IPS-20b (cell line): ENCODE results near the gene CHRNG.
A peak's percentile ranks its signal among the peaks of the same experiment; 100 is the strongest.
"Not testable (repeated sequence)": the region's sequence is repeated elsewhere in the genome, so short reads cannot be mapped to it uniquely, and the experiment has no call there.

Source experiments
- H3K27ac ChIP-seq: one replicate; pipeline ENCODE4 v1.5.1; 2013; ENCODE audit warnings: low read length
- H3K27me3 ChIP-seq: 2 replicates; pipeline ENCODE4 v1.6.1; 2013; ENCODE audit warnings: mild to moderate bottlenecking, low read length, inconsistent platforms; ENCODE audit not compliant: insufficient read depth
- H3K36me3 ChIP-seq: 2 replicates; pipeline ENCODE4 v1.6.1; 2013; ENCODE audit warnings: low read depth, mild to moderate bottlenecking, inconsistent platforms, low read length, moderate library complexity; ENCODE audit not compliant: insufficient read depth
- H3K4me1 ChIP-seq: 2 replicates; pipeline ENCODE4 v1.6.1; 2013; ENCODE audit warnings: mild to moderate bottlenecking, control low read depth, inconsistent platforms, low read length, moderate library complexity; ENCODE audit not compliant: insufficient read depth
- H3K4me3 ChIP-seq: 2 replicates; pipeline ENCODE4 v1.5.1; 2013; ENCODE audit warnings: mild to moderate bottlenecking, low read length, inconsistent platforms
- H3K9ac ChIP-seq: 2 replicates; pipeline ENCODE4 v1.6.1; 2013; ENCODE audit warnings: low read depth, mild to moderate bottlenecking, inconsistent platforms, low read length, moderate library complexity
- H3K9me3 ChIP-seq: 2 replicates; pipeline ENCODE4 v1.6.1; 2013; ENCODE audit warnings: mild to moderate bottlenecking, low read depth, low read length, inconsistent platforms; ENCODE audit not compliant: insufficient read depth

The CHRNG gene

DNA sequence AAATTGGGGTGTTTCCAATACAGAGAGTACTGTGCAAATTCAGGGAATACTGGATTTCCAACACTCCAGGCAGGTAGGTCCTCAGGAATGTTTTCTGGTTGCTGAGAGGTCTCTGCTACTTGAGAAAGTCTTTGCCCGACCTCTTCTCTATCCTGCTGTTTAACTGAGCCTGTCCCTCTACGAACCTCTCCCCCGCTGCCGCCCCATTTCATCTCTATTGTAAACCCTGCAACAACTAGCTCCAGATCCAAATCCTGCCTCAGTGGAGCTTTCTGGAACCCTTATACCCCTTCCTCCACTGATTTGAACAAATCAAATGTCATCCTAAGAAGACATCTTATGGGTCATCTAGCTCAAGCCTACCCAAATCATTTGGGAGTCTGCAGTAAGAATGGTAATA is 12.3 kb downstream of the CHRNG start:
- peak overlapping the region; percentile 89 for H3K4me3 ChIP-seq
- H3K4me1 ChIP-seq = peaks cover 7% of the 10 kb centered on the region
- no peaks in the 10 kb centered on the region for H3K27me3 ChIP-seq
- H3K36me3 ChIP-seq = peaks cover 37% of the 10 kb centered on the region
- peak overlapping the region; percentile 95; the same call in 1 of the 2 replicates for H3K9ac ChIP-seq
- H3K9me3 ChIP-seq = no peaks in the 10 kb centered on the region
- H3K27ac ChIP-seq = no peak overlapping the region

DNA sequence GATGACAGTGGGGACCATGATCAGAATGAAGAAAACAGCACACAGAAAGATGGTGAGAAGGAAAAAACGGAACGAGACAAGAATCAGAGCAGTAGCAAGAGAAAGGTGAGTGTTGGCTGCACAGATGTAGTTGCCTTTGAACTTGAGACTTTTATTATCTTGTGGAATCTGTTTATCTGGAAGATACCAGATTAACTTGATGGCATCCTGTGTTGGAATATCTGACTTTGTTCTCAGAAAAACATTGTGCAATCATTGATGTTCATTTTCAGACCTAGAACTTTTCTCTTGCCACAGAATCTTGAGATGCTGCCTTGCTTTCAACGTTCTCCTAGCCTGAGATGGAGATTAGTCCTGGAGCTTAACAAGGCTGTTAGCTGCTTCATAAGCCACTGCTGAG is 16.9 kb downstream of the CHRNG start:
- Histone ChIP-seq H3K27ac (no peak overlapping the region), H3K4me3 (no peak overlapping the region), H3K36me3 (peaks cover 70% of the 10 kb centered on the region)

DNA sequence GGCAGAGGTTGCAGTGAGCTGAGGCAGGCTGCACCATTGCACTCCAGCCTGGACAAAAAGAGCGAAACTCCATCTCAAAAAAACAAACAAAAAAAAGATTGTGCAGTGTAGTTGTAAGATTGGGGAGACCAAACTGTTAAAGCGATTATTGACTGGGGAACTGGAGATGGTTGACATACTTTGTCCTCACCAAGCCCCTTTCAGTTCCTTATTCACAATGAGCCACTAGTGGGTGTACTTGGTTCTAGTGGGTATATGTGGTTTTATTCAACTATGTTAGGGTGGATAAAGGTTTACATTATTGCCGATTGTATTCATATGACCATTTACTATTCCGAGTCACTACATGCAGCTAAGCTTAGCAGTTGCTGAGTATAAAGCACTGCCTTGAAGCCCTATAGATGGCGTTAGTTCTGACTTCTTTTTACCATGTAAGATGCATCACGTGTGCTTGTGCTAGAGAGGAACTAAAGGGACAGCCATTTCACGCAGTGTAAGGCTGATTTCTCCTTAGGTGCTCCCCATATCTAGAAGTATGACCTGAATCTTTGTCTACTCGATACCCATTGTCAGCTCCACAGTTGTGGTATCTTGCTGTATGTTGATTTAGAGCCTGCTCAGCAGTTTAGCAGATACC is 23.1 kb downstream of the CHRNG start:
- H3K36me3 ChIP-seq = peaks cover 87% of the 10 kb centered on the region

More for the DNA sequence above, 16.9 kb downstream of the CHRNG start:
- Histone ChIP-seq H3K4me1 (peaks cover 5% of the 10 kb centered on the region), H3K9ac (no peak overlapping the region), H3K9me3 (no peaks in the 10 kb centered on the region), H3K27me3 (no peaks in the 10 kb centered on the region)

DNA sequence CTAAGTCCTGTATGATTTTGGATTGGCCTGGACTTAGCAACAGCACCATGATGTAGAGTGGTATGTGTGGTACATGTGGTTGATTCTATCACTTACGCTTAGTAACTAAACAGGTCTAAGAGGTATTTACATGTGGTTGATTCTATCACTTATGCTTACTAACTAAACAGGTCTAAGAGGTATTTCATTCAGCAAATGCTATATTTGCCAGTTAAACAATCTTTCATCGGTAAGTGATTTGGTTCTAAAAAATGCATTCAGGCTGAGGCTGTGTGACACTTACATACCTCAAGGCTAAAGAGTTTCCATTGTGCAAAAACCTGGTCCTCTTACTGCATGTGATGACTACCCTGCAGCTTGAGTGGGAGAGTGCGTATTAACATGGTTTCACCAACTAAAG is 24.1 kb downstream of the CHRNG start:
- H3K36me3 ChIP-seq = peaks cover 89% of the 10 kb centered on the region
- no peak overlapping the region for H3K27ac ChIP-seq

More for the DNA sequence above, 23.1 kb downstream of the CHRNG start:
- no peaks in the 10 kb centered on the region for H3K27me3 ChIP-seq
- no peak overlapping the region for H3K4me3 ChIP-seq
- H3K4me1 ChIP-seq = no peaks in the 10 kb centered on the region
- no peak overlapping the region for H3K9ac ChIP-seq
- H3K27ac ChIP-seq = no peak overlapping the region
- H3K9me3 ChIP-seq = no peaks in the 10 kb centered on the region

DNA sequence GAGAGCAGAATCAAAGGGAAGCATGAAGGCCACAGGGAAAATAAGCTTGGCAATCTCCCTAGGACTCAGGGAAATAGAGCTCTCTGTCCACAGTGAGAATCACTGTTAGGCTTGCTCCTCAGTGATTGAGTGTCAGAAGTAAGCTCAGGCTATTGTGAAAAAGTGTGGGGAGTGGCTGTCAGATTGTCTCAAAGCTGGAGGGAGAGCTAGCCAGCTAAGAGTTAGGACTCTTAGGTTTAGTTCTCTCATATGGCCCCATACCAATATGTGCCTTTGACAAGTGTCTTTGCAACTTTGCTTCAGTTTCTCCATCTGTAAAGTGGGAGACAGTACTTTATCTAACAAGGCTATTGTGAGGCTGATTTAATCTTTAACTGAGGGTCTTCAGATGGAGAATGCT is 28.2 kb downstream of the CHRNG start:
- H3K4me3 ChIP-seq = no peak overlapping the region
- H3K9me3 ChIP-seq = no peaks in the 10 kb centered on the region
- H3K4me1 ChIP-seq = no peaks in the 10 kb centered on the region
- peaks cover 90% of the 10 kb centered on the region for H3K36me3 ChIP-seq
- no peaks in the 10 kb centered on the region for H3K27me3 ChIP-seq
- H3K9ac ChIP-seq = no peak overlapping the region
- H3K27ac ChIP-seq = no peak overlapping the region

More for the DNA sequence above, 24.1 kb downstream of the CHRNG start:
- no peaks in the 10 kb centered on the region for H3K4me1 ChIP-seq
- H3K4me3 ChIP-seq = no peak overlapping the region
- no peaks in the 10 kb centered on the region for H3K27me3 ChIP-seq
- no peaks in the 10 kb centered on the region for H3K9me3 ChIP-seq
- H3K9ac ChIP-seq = no peak overlapping the region

DNA sequence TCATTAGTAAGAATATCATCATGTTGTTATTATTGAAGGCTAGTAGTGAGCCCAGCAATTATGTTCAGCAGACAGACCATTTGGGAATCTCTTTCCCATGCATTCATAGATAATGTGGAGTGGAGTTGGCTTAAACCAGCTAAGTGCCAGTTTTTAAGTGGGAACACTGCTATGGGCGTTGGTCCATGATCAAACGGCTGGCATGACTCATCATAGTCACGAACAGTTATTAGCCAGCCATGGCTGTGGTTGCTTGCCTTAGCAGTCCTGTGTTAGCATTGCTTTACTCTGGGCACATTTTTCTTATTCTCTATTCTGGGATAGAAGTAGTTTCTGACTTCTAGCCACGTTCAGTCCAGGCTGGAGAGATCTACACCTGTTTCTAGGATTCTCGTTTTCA is 28.7 kb downstream of the CHRNG start:
- Histone ChIP-seq H3K27ac (no peak overlapping the region), H3K4me3 (no peak overlapping the region), H3K4me1 (no peaks in the 10 kb centered on the region), H3K9me3 (no peaks in the 10 kb centered on the region), H3K36me3 (peaks cover 91% of the 10 kb centered on the region), H3K9ac (no peak overlapping the region), H3K27me3 (no peaks in the 10 kb centered on the region)

DNA sequence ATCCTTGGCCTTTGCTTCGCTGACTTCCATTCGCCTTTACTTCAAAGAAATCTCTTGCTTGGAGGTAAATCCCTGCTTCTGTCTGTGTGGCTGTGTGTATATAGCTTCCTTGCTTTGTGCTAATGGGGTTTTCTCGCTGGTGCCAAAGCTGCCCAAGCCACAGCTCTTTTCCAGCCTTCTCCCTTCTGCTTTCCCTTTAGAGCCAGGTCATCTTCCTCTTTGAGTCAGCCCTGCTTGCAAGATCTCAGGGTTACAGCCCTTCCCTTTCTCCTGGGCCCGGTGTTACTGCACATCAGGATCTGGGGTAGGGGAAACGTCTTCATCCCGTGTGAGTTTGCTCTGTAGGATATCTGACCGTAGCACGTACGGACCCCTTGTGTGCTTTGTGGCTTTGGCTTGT is 30.0 kb downstream of the CHRNG start:
- Histone ChIP-seq H3K4me1 (no peaks in the 10 kb centered on the region), H3K27ac (no peak overlapping the region), H3K4me3 (no peak overlapping the region), H3K9ac (no peak overlapping the region), H3K36me3 (peaks cover 94% of the 10 kb centered on the region), H3K9me3 (no peaks in the 10 kb centered on the region), H3K27me3 (no peaks in the 10 kb centered on the region)

DNA sequence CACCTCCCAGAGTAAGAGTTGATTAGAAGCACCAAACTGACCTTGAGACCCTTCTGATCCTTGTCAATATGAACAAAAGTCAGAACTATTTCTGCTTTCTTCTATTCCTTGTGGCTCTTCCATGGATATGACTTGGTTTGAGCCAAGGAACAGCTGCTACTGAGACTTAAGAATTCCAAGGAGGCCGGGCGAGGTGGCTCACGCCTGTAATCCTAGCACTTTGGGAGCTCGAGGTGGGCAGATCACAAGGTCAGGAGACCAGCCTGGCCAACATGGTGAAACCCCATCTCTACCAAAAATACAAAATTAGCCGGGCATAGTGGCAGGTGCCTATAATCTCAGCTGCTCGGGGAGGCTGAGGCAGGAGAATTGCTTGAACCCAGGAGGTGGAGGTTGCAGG is 31.0 kb downstream of the CHRNG start:
- H3K36me3 ChIP-seq = peaks cover 95% of the 10 kb centered on the region
- not testable (repeated sequence) for H3K9ac ChIP-seq, H3K9me3 ChIP-seq, H3K4me3 ChIP-seq, H3K27ac ChIP-seq, H3K4me1 ChIP-seq, H3K27me3 ChIP-seq

DNA sequence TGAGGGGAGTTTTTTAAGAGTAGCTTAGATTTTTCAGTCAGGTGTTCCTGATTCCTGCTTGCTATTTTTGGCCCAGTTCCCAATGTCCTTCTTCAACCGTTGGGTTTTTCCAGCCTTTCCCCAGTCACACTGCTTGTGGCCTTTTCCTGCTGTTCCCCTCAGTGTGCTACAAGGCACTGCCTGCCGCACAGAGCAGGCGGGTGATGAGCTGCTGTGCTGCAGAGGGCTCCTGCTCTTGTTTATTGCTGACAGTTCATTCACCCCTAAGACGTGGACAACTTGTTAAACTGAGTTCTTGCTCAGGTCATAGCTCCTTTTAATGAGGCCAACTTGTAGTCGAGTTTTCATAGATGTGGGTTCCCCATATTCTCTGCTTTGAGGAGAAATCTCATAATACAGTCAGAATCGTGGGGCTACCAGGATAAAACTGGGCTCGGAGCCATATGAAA is 31.6 kb downstream of the CHRNG start:
- Histone ChIP-seq H3K27me3 (no peaks in the 10 kb centered on the region), H3K9me3 (no peaks in the 10 kb centered on the region), H3K36me3 (peaks cover 90% of the 10 kb centered on the region), H3K27ac (no peak overlapping the region), H3K4me3 (no peak overlapping the region), H3K9ac (no peak overlapping the region), H3K4me1 (no peaks in the 10 kb centered on the region)

DNA sequence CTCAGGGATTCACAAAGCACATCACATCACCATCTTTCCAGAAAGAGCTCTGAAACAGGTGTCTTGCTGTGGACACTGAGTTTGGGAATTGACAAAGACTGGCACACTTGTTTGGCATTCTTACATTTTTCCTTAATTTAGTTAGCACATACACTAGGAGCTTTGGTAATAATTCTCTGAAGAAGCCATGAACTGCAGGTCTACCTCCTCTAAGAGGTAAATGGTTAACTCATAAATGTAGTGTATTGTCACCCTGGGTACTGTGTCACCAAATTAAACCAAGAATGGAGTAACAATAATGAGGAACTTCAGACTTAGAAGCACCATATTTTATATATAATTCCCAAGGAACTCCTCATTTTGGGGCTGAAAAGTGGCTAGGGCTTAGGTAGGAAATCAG is 33.5 kb downstream of the CHRNG start:
- Histone ChIP-seq H3K36me3 (peaks cover 83% of the 10 kb centered on the region), H3K4me1 (no peaks in the 10 kb centered on the region)

DNA sequence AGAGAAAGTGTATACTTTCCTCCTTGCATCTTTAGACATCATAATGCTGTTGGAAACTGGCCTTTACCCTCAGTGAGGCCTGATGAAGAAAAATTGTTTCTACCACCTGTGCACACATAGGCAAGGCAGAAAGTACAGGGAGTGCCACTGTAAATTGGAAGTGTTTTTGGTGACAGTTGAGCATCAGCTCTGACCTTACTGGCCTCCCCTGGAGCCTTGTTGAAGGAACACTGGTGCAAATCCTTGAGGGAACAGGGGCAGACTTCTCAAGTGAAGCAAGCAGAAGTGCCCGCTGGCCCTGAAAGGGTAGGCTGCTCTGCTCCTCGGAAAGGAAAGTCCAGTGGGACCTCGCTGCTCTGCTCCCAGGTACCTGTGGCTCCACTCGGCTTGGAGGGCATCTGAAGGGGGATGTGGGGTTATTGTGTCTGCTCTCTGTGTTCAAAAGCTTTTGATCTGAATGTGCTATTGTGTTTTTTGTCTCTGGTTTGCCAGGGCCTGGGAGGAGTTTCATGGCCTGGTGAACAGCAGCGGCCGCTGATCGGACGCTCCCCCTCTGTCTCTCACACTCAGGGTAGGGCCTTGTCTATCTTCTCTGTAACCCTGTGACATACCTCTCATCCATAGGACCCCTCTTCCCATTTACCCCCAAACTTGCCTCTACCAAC is 34.4 kb downstream of the CHRNG start:
- H3K27me3 ChIP-seq = no peaks in the 10 kb centered on the region
- no peak overlapping the region for H3K4me3 ChIP-seq
- H3K27ac ChIP-seq = no peak overlapping the region
- H3K36me3 ChIP-seq = peaks cover 78% of the 10 kb centered on the region
- no peaks in the 10 kb centered on the region for H3K4me1 ChIP-seq
- no peak overlapping the region for H3K9ac ChIP-seq
- no peaks in the 10 kb centered on the region for H3K9me3 ChIP-seq

More for the DNA sequence above, 33.5 kb downstream of the CHRNG start:
- H3K27ac ChIP-seq = no peak overlapping the region
- H3K9me3 ChIP-seq = no peaks in the 10 kb centered on the region
- no peak overlapping the region for H3K9ac ChIP-seq
- no peak overlapping the region for H3K4me3 ChIP-seq
- H3K27me3 ChIP-seq = no peaks in the 10 kb centered on the region

DNA sequence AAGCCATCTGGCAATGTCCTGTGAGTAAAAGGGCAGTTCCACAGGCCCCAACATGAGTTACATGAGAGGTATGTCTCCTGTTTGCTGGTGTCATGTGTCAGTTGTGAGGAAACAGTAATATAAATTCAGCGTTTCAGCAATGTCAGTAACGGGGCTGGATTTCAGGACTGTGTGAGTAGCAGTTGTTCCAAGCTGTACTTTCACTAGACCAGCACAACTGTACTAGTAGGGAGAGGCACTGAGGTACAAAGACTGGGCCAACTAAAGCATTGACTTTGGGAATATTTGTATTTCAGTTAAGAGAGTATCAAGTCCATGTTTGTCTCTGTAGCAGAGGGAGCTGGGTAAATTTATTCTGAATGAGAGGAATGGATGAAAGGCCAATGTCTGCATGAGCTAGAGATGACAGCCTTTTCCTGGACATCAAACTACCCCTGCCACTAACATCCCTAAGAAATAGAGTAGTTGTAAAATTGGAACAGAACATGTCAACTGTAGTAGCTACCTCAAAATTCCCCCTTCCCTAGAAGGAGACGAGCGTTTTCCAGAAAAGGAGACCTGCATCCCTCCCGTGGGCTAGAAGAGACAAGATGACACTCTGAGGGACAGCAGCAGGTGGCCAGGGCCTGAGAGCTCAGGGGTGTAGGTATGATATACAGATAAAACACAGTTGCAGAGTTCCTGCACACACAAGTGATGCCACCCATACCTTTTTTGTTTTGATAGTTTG is 35.3 kb downstream of the CHRNG start:
- Histone ChIP-seq H3K9me3 (no peaks in the 10 kb centered on the region), H3K9ac (no peak overlapping the region), H3K27ac (no peak overlapping the region), H3K27me3 (no peaks in the 10 kb centered on the region), H3K4me1 (no peaks in the 10 kb centered on the region), H3K36me3 (peaks cover 69% of the 10 kb centered on the region), H3K4me3 (no peak overlapping the region)
